ENCODE results near the gene POLRMT.
A peak's percentile ranks its signal among the peaks of the same experiment; 100 is the strongest.

The POLRMT gene

DNA sequence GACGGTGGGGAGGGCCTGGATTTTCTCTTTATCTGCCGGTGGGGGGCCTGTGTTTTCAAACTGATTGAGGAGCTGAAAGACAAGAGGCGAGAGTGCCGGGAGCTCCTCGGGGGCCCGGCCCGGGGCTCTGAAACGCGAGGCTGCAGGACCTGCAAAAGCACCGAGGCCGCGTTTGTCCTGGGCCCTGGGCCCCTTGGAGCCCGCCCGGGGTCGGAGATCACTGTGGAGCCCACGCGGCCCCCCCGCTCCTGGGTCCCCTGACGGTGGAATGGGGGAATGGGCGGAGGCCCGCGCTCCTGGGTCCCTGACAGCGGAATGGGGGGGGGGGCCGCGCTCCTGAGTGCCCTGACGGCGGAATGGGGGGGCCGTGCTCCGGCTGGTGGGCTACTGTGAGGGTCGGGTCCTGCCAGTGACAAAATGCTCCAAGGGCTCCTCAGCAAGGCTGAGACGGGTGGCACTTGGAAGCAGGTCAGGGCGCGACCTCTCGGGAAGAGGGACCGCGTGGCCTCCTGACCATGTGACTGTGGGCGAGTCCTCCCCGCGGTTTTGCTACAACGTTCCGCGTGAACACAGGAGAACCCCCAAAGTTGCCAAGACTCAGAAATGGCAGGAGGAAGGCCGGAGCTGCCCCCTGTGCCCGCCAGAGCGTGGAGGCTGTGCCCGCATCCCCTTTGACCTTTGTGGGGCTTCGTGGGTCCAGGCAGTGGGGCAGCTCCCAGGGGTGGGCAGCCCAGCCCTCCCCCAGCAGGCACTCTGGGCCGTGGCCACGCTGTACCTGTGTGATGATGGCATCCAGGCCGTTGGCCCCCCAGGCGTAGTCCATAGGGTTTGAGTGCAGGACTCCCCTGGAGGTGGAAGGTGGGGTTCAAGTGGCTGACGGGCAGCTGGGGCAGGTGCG is 15.8 kb upstream of the POLRMT start:
- no peak for DNase-seq (ENCODE audit: low read depth, low spot score)
- no peak overlapping the region for H3K27ac ChIP-seq

GRCh38 chr19:648305-648704 is 15.0 kb upstream of the POLRMT start:
- no peak overlapping the region for H3K27ac ChIP-seq
- no peak for DNase-seq (ENCODE audit: low read depth, low spot score)

- H3K27ac ChIP-seq: no peak overlapping the region
- DNase-seq (ENCODE audit: low read depth, low spot score): no peak
These were observed 14.4 kb upstream of the POLRMT start for GRCh38 chr19:647566-648284.

DNA sequence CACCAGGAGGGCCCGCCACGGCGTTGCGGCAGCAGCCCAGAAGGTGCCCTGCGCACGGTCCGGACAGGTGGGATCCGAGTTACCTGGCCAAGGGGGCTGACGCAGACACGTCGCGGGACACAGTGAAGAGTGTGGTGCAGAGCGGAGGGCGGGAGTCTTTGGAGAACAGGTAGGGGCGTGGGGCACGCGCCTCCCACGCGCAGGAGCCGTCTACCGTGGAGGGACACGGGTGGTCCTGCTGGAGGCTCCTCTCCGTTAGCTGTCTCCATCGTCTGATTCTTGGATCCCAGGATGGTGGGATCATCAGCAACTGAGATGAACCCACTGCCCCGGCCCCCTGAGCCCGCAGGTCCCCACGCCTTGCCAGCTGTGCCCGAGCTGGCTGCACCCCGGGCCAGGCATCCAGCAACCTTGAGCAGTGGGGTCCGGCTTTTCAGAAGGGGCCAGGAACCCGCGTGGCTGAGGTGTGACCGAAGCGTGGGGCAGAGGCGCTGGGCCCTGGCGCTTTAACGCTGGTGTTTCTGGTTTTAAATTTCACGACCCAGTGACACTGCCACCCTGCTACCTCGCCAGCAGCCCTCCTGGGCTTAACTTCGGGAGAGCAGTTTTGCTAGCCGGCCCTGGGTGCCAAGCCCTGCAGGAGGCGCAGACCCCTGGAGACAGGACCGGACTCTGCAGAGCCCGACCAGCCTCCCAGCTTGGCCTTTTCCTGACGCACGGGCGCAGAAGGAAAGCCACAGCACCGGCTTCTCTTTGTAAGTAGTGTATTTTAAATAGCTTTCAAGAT is 13.6 kb upstream of the POLRMT start:
- DNase-seq (ENCODE audit: low read depth, low spot score): no peak
- H3K27ac ChIP-seq: no peak overlapping the region

DNA sequence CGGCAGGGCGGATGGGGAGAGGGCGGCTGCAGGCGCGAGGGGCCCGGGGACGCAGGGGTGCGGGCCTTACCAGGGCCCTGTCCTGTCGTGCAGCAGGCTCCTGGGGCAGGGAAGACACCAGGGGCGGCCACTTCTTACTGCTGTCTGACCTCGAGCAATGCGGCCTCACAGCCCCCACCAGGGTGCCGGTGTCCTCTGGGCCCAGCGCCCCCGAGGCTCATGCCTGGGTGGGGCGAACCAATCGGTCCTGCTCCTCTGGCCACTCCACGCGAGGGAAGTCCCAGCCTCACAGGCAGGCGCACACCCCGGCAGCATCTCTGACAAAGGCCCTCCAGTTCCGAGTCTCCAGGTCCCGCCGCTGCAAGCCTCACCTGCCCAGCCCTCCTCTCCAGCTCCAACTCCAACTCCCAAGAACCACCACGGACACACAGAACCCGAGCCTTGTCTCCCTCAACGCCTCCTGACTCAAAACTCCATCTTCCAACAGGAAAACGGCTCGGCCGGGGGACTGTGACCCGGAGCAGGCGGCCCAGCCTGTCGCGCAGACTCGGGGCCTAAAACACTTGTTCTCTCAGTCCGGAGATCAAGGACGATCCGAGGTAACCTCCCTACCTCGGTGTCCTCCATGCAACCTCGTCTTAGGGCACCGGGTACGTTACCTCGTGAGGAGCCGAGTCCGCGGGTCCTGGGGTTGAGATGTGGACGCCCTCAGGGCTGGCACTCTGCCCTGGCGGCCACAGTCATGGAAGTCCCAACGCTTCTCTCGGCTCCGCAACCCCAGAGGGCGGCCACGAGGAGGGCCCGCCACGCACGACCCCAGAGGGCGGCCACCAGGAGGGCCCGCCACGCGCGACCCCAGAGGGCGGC is 12.8 kb upstream of the POLRMT start:
- no peak for DNase-seq (ENCODE audit: low read depth, low spot score)

DNA sequence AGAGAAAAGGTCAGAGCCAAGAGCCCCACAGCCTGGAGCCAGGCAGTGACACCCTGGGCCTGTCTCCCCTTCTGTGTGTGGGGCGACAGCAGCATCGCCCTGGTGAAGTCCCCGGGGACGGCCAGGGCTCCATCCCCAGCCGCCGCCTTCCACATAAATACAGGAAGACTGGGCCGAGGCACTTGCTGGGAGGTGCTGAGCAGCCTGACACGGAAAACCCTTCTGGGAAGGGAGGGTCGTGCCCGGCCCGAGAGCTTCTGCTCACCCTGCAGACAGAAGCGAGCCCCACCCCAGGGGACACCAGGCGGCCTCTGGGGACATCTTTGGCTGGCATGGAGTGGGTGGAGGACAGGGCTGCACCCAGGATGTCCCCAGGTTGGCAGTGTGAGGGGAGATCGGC is 11.5 kb upstream of the POLRMT start:
- no peak overlapping the region for H3K27ac ChIP-seq
- no peak for DNase-seq (ENCODE audit: low read depth, low spot score)

More for the DNA sequence above, 12.8 kb upstream of the POLRMT start:
- no peak overlapping the region for H3K27ac ChIP-seq

DNA sequence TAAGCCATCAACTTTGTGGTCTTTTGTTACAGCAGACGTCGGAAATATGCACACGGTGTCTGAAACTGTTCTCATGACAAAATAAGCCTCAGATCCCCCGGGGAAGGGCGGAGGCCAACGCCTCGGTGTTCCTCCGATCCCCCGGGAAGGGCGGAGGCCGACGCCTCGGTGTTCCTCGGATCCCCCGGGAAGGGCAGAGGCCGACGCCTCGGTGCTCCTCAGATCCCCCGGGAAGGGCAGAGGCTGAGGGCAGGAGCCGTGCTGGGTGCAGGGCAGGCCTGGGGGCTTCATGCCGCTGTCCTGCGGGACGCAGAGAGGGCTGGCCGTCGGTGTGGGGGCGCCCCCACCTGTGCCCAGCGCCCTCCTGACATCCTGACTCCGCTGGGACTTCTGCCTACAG is 11.0 kb upstream of the POLRMT start:
- no peak for DNase-seq (ENCODE audit: low read depth, low spot score)
- no peak overlapping the region for H3K27ac ChIP-seq

GRCh38 chr19:643736-644135 is 10.4 kb upstream of the POLRMT start:
- no peak overlapping the region for H3K27ac ChIP-seq
- DNase-seq (ENCODE audit: low read depth, low spot score): no peak

DNA sequence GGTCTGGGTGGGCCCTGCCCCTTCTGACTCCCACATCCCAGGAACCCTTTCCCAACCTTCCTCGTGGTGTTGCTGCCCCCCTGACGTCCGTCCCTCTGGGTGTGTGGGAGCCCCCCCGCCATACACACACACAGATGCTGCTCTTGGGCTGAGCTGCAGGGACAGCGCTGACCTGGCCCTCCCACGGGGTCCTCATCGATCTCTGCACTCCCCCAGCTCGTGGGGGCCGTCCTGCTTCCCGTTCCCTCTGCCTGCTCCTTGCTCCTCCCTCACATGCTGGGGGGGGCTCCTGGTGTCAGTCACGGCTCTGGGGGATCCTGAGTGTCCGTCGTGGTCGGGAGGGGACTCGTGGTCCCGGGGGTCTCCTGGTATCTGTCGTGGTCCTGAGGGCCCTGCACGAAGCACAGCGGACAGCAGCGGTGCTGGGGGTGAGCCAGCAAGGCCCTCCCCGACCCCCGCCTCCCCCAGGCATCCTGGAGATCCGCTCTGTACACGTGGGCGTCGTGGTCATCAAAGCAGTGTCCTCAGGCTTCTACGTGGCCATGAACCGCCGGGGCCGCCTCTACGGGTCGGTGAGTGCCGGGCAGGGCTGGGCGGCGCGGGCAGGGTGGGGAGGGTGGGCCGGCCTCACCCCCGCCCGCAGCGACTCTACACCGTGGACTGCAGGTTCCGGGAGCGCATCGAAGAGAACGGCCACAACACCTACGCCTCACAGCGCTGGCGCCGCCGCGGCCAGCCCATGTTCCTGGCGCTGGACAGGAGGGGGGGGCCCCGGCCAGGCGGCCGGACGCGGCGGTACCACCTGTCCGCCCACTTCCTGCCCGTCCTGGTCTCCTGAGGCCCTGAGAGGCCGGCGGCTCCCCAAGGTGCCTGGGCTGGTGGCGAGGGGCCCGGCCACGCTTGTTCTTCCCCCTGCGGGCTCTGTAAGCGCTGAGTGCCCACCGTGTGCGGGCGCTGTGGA is 9.7 kb upstream of the POLRMT start:
- no peak overlapping the region for H3K27ac ChIP-seq
- DNase-seq (ENCODE audit: low read depth, low spot score): no peak

- no peak overlapping the region for H3K27ac ChIP-seq
- no peak for DNase-seq (ENCODE audit: low read depth, low spot score)
These were observed 8.4 kb upstream of the POLRMT start for GRCh38 chr19:641702-642101.

- DNase-seq (ENCODE audit: low read depth, low spot score): no peak
- no peak overlapping the region for H3K27ac ChIP-seq
These were observed 7.4 kb upstream of the POLRMT start for GRCh38 chr19:640606-641189.

DNA sequence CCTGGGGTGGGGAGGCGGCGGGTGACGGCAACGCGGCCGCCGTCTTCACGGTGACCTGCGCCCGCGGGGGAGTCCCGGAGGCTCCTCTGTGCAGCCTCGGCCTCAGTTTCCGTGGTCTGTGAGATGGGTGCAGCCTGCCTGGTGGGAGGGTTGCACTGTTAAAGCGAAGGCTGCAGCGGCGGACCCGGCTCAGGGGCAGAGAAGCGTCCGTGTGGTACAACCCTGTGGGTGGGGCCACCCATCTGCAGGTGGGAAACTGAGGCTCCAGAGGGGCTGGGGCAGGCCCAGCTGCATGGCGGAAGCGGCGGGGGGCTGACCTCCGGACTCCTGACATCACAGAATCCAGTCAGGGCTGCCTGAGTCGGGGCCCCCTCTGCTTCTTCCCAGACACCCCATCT is 6.8 kb upstream of the POLRMT start:
- H3K27ac ChIP-seq: no peak overlapping the region
- no peak for DNase-seq (ENCODE audit: low read depth, low spot score)

DNA sequence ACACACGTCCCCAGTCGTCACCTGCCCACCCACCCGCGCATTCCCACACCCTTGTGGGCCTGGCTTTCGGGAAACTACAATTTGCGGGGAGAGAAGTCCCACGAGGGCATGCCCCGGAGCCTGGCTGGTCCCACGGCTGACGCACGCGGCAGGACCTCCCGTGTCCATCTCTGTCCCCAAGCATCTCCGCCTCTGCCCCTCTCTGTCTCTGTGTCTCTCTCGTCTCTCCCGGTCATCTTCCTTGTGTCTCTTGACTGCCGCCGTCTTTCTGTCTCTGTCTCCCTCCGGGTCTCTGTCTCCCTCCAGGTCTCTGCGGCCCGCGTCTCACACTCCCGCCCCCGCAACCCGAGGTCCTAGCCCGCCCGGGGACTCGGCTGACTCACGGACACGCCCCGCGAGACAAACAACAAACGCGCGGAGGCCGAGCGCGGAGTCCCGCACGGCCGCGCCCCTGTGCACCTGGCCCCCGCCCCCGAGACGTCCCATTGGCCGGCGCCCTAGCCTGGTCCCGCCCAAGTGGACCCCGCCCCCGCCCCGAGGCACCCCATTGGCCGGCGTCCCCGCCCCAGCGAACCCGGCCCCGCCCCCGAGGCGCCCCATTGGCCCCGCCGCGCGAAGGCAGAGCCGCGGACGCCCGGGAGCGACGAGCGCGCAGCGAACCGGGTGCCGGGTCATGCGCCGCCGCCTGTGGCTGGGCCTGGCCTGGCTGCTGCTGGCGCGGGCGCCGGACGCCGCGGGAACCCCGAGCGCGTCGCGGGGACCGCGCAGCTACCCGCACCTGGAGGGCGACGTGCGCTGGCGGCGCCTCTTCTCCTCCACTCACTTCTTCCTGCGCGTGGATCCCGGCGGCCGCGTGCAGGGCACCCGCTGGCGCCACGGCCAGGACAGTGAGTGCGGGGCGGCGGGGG is 6.2 kb upstream of the POLRMT start, which contains the start of gene FGF22:
FGF22 (plus strand) TSS at position 627 of the 908 bp plus-strand sequence; CDS start at position 674, 47 bp downstream.
- peak; percentile 39 for DNase-seq (ENCODE audit: low read depth, low spot score)
- H3K27ac ChIP-seq: no peak within 1 kb of the TSS

- no peak overlapping the region for H3K27ac ChIP-seq
- DNase-seq (ENCODE audit: low read depth, low spot score): no peak
These were observed 5.5 kb upstream of the POLRMT start for GRCh38 chr19:638906-639252.

GRCh38 chr19:634975-635652 is 1.8 kb upstream of the POLRMT start:
- DNase-seq (ENCODE audit: low read depth, low spot score): no peak
- H3K27ac ChIP-seq: no peak overlapping the region

GRCh38 chr19:633786-634639 is 676 bp upstream of the POLRMT start:
- H3K27ac ChIP-seq: peak overlapping the region; percentile 42
- DNase-seq (ENCODE audit: low read depth, low spot score): no peak

Data from epithelial cell of prostate (primary cell).